H9 (cell line): Measurements from ENCODE around the gene YIPF5. TPM values are rescaled to one million over a fixed set of nuclear protein-coding genes. Genes with fewer than 3 reads are reported as not detected.

ENCODE experiments used
- DNase-seq: peaks from one replicate; pipeline ENCODE4 v3.0.0-alpha.2; 2017
- H2AFZ ChIP-seq: one replicate; pipeline ENCODE4 v1.6.1; 2013; ENCODE audit warnings: mild to moderate bottlenecking, low read length, control low read depth, moderate library complexity
- H2AK5ac ChIP-seq: 2 replicates; pipeline ENCODE4 v1.6.1; 2013; ENCODE audit warnings: low read length, control low read depth, mixed read lengths; ENCODE audit not compliant: insufficient read length
- H2BK120ac ChIP-seq: one replicate; pipeline ENCODE4 v1.6.1; 2013; ENCODE audit warnings: low read depth, mild to moderate bottlenecking, low read length, control low read depth, inconsistent platforms; ENCODE audit not compliant: poor library complexity, severe bottlenecking
- H2BK12ac ChIP-seq: 2 replicates; pipeline ENCODE4 v1.6.1; 2013; ENCODE audit warnings: low read length, control low read depth, mixed read lengths, low read depth; ENCODE audit not compliant: insufficient read length
- H2BK15ac ChIP-seq: 2 replicates; pipeline ENCODE4 v1.6.1; 2013; ENCODE audit warnings: low read depth, low read length, control low read depth
- H2BK20ac ChIP-seq: one replicate; pipeline ENCODE4 v1.6.1; 2013; ENCODE audit warnings: low read depth, mild to moderate bottlenecking, low read length, control low read depth, inconsistent platforms; ENCODE audit not compliant: poor library complexity, severe bottlenecking
- H2BK5ac ChIP-seq: 2 replicates; pipeline ENCODE4 v1.6.1; 2013; ENCODE audit warnings: low read length, control low read depth, mixed read lengths; ENCODE audit not compliant: insufficient read length
- H3K14ac ChIP-seq: 2 replicates; pipeline ENCODE4 v1.6.1; 2013; ENCODE audit warnings: low read length, control low read depth; ENCODE audit not compliant: insufficient read depth
- H3K18ac ChIP-seq: 2 replicates; pipeline ENCODE4 v1.6.1; 2013; ENCODE audit warnings: low read depth, mild to moderate bottlenecking, mixed read lengths, low read length, control low read depth; ENCODE audit not compliant: insufficient read length
- H3K23ac ChIP-seq: 2 replicates; pipeline ENCODE4 v1.6.1; 2013; ENCODE audit warnings: low read length, control low read depth, mixed read lengths, low read depth; ENCODE audit not compliant: insufficient read length
- H3K23me2 ChIP-seq: 2 replicates; pipeline ENCODE4 v1.6.1; 2013; ENCODE audit warnings: low read depth, mild to moderate bottlenecking, mixed read lengths, low read length, control low read depth; ENCODE audit not compliant: insufficient read length, poor library complexity, severe bottlenecking
- H3K27ac ChIP-seq: 2 replicates; pipeline ENCODE4 v1.5.1; 2013; ENCODE audit warnings: low read length, control low read depth, mixed read lengths, low read depth; ENCODE audit not compliant: insufficient read length
- H3K27me3 ChIP-seq: 2 replicates; pipeline ENCODE4 v1.6.1; 2013; ENCODE audit warnings: low read length, control low read depth, inconsistent platforms; ENCODE audit not compliant: insufficient read depth
- H3K4ac ChIP-seq: 2 replicates; pipeline ENCODE4 v1.6.1; 2013; ENCODE audit warnings: low read depth, mild to moderate bottlenecking, control low read depth, inconsistent platforms, low read length, moderate library complexity
- H3K4me1 ChIP-seq: 2 replicates; pipeline ENCODE4 v1.6.1; 2013; ENCODE audit warnings: low read length, control low read depth, inconsistent platforms; ENCODE audit not compliant: insufficient read depth
- H3K4me2 ChIP-seq: 2 replicates; pipeline ENCODE4 v1.6.1; 2013; ENCODE audit warnings: low read length, control low read depth, mixed read lengths; ENCODE audit not compliant: insufficient read length, insufficient read depth
- H3K56ac ChIP-seq: 2 replicates; pipeline ENCODE4 v1.6.1; 2013; ENCODE audit warnings: low read depth, mild to moderate bottlenecking, mixed read lengths, low read length, control low read depth; ENCODE audit not compliant: insufficient read length
- H3K79me1 ChIP-seq: 2 replicates; pipeline ENCODE4 v1.6.1; 2013; ENCODE audit warnings: low read depth, mild to moderate bottlenecking, moderate library complexity, low read length, control low read depth, inconsistent platforms; ENCODE audit not compliant: insufficient read depth, poor library complexity, severe bottlenecking
- H3K79me2 ChIP-seq: 2 replicates; pipeline ENCODE4 v1.6.1; 2013; ENCODE audit warnings: low read length, control low read depth, inconsistent platforms; ENCODE audit not compliant: insufficient read depth
- H3K9ac ChIP-seq: 2 replicates; pipeline ENCODE4 v1.6.1; 2013; ENCODE audit warnings: low read length, control low read depth, mixed read lengths; ENCODE audit not compliant: insufficient read length; ENCODE audit errors: extremely low read depth
- H3K9me3 ChIP-seq: one replicate; pipeline ENCODE4 v1.6.1; 2013; ENCODE audit warnings: low read depth, low read length, inconsistent platforms; ENCODE audit not compliant: control insufficient read depth
- H3T11ph ChIP-seq: one replicate; pipeline ENCODE4 v1.6.1; 2013; ENCODE audit warnings: mild to moderate bottlenecking, low read length, control low read depth, inconsistent platforms
- H4K20me1 ChIP-seq: one replicate; pipeline ENCODE4 v1.6.1; 2013; ENCODE audit not compliant: control insufficient read depth, insufficient read length, insufficient read depth
- H4K5ac ChIP-seq: 2 replicates; pipeline ENCODE4 v1.6.1; 2013; ENCODE audit warnings: low read depth, mild to moderate bottlenecking, mixed read lengths, low read length, control low read depth; ENCODE audit not compliant: insufficient read length
- H4K8ac ChIP-seq: replicated peaks from 2 replicates; pipeline ENCODE4 v1.6.1; 2013; ENCODE audit warnings: low read length, control low read depth, mixed read lengths, low read depth; ENCODE audit not compliant: insufficient read length
- H4K91ac ChIP-seq: 2 replicates; pipeline ENCODE4 v1.6.1; 2013; ENCODE audit warnings: low read depth, mild to moderate bottlenecking, moderate library complexity, mixed read lengths, low read length, control low read depth; ENCODE audit not compliant: insufficient read length
- H3K27ac Mint-ChIP-seq, 3 experiments: 2 replicates in 2 of 3; 3 replicates in 1 of 3; pipeline ENCODE4 v1.8.0; 2020 to 2021; ENCODE audit warnings: mixed read lengths in 3 of 3, mild to moderate bottlenecking in 1 of 3, moderate library complexity in 1 of 3
- H3K27me3 Mint-ChIP-seq: 2 replicates; pipeline ENCODE4 v1.8.0; 2021; ENCODE audit warnings: low read depth, mild to moderate bottlenecking, moderate library complexity, mixed read lengths
- H3K36me3 Mint-ChIP-seq, 3 experiments: 2 replicates in 2 of 3; 3 replicates in 1 of 3; pipeline ENCODE4 v1.8.0; 2020 to 2021; ENCODE audit warnings: low read depth in 3 of 3, mixed read lengths in 3 of 3; ENCODE audit not compliant: insufficient read depth in 1 of 3
- H3K4me1 Mint-ChIP-seq, 2 experiments: 2 replicates each; pipeline ENCODE4 v1.8.0; 2020; ENCODE audit warnings: mixed read lengths in 2 of 2
- H3K4me3 Mint-ChIP-seq, 2 experiments: 2 replicates in 1 of 2; 3 replicates in 1 of 2; pipeline ENCODE4 v1.8.0; 2020 to 2021; ENCODE audit warnings: mild to moderate bottlenecking in 2 of 2, mixed read lengths in 2 of 2, moderate library complexity in 1 of 2
- H3K9me3 Mint-ChIP-seq, 2 experiments: 2 replicates in 1 of 2; 3 replicates in 1 of 2; pipeline ENCODE4 v1.8.0; 2020; ENCODE audit warnings: mild to moderate bottlenecking in 2 of 2, mixed read lengths in 2 of 2, moderate library complexity in 1 of 2
- CTCF ChIP-seq: fragments of 200-600 bp; sonication (generic); conservative IDR thresholded peaks from 3 replicates; pipeline ENCODE4 v1.8.0; 2021; ENCODE audit warnings: antibody characterized with exemption, mild to moderate bottlenecking
- WGBS: extraction: QIAGEN DNeasy Blood & Tissue Kit; methylation state at CpG from one replicate; pipeline ENCODE4 v1.1.7; 2013; ENCODE audit warnings: missing lambda C conversion rate, low lambda C conversion rate, mixed read lengths; ENCODE audit not compliant: insufficient read length; ENCODE audit errors: extremely low coverage; 5-methylcytosine and 5-hydroxymethylcytosine counted together
- total RNA-seq: library from RNA; stranded (reverse); gene quantifications from 2 replicates; pipeline ENCODE4 v1.2.1, GENCODE V29; 2021

The YIPF5 gene
- total RNA-seq, 1 experiment from 2014 or later: 44.6 TPM

- WGBS: no CpG with 5 or more reads among the region's 2 CpGs
- DNase-seq: no peak
- Histone ChIP-seq H3K4ac (no peak overlapping the region), H3T11ph (no peak overlapping the region), H2BK5ac (no peak overlapping the region), H3K4me2 (no peak overlapping the region), H3K56ac (no peak overlapping the region), H3K14ac (no peak overlapping the region), H3K4me1 (no peaks in the 10 kb centered on the region), H4K91ac (no peak overlapping the region), H4K8ac (no peak overlapping the region), H2AFZ (no peak overlapping the region), H3K79me1 (no peaks in the 10 kb centered on the region), H4K5ac (no peak overlapping the region), H3K79me2 (no peaks in the 10 kb centered on the region), H3K23me2 (no peaks in the 10 kb centered on the region), H2BK120ac (no peak overlapping the region), H3K18ac (no peak overlapping the region), H2AK5ac (no peak overlapping the region), H3K27me3 (no peaks in the 10 kb centered on the region), H2BK12ac (no peak overlapping the region), H3K9ac (no peak overlapping the region), H2BK15ac (no peak overlapping the region), H3K27ac (no peak overlapping the region), H3K9me3 (no peaks in the 10 kb centered on the region), H4K20me1 (no peaks in the 10 kb centered on the region), H3K23ac (no peak overlapping the region), H2BK20ac (no peak overlapping the region)
- TF ChIP-seq CTCF: no peak
- H3K36me3 Mint-ChIP-seq: no peaks in the 10 kb centered on the region
- no peaks in the 10 kb centered on the region for H3K9me3 Mint-ChIP-seq
- no peak overlapping the region for H3K27ac Mint-ChIP-seq
- no peaks in the 10 kb centered on the region for H3K4me1 Mint-ChIP-seq
- H3K27me3 Mint-ChIP-seq: no peaks in the 10 kb centered on the region
- H3K4me3 Mint-ChIP-seq: no peak overlapping the region
Observed at GRCh38 chr5:144134194-144134826, 36.1 kb downstream of the YIPF5 start.
